Measurements from ENCODE around the gene KRTAP4-11. TPM values are rescaled to one million over a fixed set of nuclear protein-coding genes. Genes with fewer than 3 reads are reported as not detected.
"Not testable (repeated sequence)": the region's sequence is repeated elsewhere in the genome, so short reads cannot be mapped to it uniquely, and the experiment has no call there.

KRTAP4-11 gene
- total RNA-seq, 6 experiments from 2014 or later, result not detected

DNA sequence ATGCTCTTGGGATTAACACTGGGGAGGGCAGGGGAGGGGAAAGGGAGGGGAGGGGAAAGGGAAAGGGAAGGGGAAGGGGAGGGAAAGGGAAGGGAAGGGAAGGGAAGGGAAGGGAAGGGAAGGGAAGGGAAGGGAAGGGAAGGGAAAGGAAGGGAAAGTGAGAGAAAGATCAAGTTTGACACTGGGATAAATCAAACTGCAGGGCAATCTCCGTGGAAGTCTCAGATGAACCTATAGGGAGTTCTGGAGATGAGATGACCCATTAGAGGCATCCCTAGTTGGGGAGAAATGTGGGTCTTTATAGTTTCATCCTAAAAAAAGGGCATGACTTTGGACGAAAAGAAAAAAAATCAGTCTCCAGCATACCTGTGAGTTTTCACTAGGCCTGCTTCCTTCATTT is 3.6 kb upstream of the KRTAP4-11 start:
- H3K27me3 Mint-ChIP-seq (ENCODE audit: insufficient read depth), result no peaks in the 10 kb centered on the region
- H3K27ac Mint-ChIP-seq, result peak overlapping the region; percentile 76
- no peak overlapping the region for H3K4me3 Mint-ChIP-seq
- peaks cover 78% of the 10 kb centered on the region for H3K4me1 Mint-ChIP-seq (ENCODE audit: low read depth)
- H3K9me3 Mint-ChIP-seq, result peaks cover 8% of the 10 kb centered on the region
- TF ChIP-seq, protein P1, sequence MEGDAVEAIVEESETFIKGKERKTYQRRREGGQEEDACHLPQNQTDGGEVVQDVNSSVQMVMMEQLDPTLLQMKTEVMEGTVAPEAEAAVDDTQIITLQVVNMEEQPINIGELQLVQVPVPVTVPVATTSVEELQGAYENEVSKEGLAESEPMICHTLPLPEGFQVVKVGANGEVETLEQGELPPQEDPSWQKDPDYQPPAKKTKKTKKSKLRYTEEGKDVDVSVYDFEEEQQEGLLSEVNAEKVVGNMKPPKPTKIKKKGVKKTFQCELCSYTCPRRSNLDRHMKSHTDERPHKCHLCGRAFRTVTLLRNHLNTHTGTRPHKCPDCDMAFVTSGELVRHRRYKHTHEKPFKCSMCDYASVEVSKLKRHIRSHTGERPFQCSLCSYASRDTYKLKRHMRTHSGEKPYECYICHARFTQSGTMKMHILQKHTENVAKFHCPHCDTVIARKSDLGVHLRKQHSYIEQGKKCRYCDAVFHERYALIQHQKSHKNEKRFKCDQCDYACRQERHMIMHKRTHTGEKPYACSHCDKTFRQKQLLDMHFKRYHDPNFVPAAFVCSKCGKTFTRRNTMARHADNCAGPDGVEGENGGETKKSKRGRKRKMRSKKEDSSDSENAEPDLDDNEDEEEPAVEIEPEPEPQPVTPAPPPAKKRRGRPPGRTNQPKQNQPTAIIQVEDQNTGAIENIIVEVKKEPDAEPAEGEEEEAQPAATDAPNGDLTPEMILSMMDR (IDR thresholded peaks at IDR 0.05), result no peak
- H3K36me3 Mint-ChIP-seq (ENCODE audit: low read depth), result peaks cover 26% of the 10 kb centered on the region
- DNase-seq, result no peak

DNA sequence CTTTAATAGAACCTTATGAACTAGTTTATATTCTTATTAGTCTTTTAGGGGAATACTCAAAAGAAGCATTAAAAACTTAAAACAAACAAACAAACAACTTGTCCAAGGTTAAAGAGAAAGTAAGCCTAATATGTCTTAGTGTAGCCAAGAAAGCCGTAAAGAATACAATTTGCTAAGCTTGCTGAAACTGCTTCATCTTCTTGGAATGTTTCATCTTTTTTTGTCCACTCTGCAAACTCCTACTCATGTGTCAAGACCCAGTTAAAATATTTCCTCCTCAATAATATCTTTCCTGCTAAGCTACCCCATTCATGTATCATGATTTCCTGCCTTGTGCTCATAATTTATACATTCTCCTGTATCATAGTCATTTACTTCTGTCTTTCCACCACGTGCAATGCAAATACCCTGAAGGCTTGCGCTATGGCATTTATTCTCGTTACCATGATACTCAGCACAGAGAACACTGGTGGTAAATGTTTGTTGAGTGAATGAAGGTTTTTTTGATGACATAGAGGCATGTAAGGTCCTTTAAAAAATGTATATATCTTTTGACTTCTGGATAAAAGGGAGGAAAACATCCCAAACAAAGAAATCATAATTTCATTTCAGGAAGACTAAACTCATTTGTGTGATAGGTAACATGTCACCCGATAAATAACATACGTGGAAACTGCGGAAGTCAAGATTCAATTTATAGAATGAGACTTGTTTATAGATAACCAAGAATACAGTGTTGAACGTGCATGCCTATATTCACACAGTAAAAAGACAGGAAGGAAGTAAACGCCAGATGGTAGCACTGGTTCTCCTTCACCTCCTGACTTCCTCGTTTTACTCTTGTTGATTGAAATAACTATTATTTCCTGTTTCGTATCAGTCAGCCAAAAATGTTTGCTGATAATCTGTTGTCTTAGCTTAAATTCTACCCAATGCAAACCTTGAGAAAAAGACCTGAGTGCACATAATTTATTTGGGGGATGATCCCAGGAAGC is 1.8 kb upstream of the KRTAP4-11 start:
- Mint-ChIP-seq H3K4me1 (ENCODE audit: low read depth) (peaks cover 91% of the 10 kb centered on the region), H3K36me3 (ENCODE audit: low read depth) (peaks cover 20% of the 10 kb centered on the region), H3K4me3 (peak overlapping the region; percentile 35; the same call in 1 of the 2 replicates), H3K27ac (peak overlapping the region; percentile 85)
- DNase-seq, result peak; percentile 90
- H3K27me3 Mint-ChIP-seq (ENCODE audit: insufficient read depth); H3K9me3 Mint-ChIP-seq: not testable (repeated sequence)

DNA sequence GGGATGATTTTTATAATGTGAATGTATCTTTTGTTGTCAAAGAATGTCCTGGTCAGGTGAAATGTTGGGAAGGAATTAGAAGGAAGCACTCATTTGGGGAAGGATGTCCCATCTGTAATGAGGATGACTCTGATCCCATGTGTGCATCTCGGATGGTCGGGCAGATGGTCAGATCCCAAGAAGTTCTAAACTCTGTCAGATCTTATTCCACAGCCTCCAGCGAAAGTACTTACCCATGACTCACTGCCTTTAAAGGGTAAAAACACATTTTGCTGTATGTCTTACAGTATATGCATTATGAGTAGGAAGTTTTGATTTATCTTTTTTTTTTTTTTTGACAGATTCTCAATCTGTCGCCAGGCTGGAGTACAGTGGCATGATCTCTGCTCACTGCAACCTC is 548 bp upstream of the KRTAP4-11 start:
- H3K4me3 Mint-ChIP-seq, result peak overlapping the region; percentile 17
- H3K9me3 Mint-ChIP-seq, result peaks cover 8% of the 10 kb centered on the region
- peak overlapping the region; percentile 77 for H3K27ac Mint-ChIP-seq
- no peaks in the 10 kb centered on the region for H3K27me3 Mint-ChIP-seq (ENCODE audit: insufficient read depth)
- H3K36me3 Mint-ChIP-seq (ENCODE audit: low read depth), result peaks cover 20% of the 10 kb centered on the region
- DNase-seq, result peak; percentile 59
- peaks cover 83% of the 10 kb centered on the region for H3K4me1 Mint-ChIP-seq (ENCODE audit: low read depth)
- TF ChIP-seq, protein P1 (IDR thresholded peaks at IDR 0.05), result no peak

DNA sequence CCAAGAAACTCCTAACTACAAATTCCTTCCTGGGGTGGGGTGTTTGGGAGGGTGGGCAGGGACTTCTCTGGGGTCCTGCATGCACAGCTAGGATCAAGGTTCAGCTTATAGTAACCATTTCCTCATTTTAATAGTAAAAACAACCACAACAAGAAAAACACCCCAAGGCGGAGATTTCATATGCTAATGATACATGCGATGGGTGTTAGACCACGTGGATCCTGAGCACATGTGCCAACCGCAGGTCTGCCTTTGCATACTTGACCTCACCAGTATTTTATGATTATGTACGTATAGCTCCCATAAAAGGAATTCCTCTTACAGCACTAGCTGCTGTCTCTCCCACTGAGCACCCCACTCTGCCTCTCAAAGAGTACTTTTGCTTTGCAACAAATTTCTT is 1.9 kb downstream of the KRTAP4-11 start:
- Mint-ChIP-seq H3K9me3 (peaks cover 14% of the 10 kb centered on the region), H3K36me3 (ENCODE audit: low read depth) (peaks cover 21% of the 10 kb centered on the region), H3K4me3 (no peak overlapping the region; the same call in 1 of the 2 replicates), H3K4me1 (ENCODE audit: low read depth) (peaks cover 65% of the 10 kb centered on the region), H3K27ac (peak overlapping the region; percentile 67; the same call in 1 of the 2 replicates), H3K27me3 (ENCODE audit: insufficient read depth) (no peaks in the 10 kb centered on the region)
- TF ChIP-seq, protein P1 (IDR thresholded peaks at IDR 0.05), result no peak
- DNase-seq, result peak; percentile 68

DNA sequence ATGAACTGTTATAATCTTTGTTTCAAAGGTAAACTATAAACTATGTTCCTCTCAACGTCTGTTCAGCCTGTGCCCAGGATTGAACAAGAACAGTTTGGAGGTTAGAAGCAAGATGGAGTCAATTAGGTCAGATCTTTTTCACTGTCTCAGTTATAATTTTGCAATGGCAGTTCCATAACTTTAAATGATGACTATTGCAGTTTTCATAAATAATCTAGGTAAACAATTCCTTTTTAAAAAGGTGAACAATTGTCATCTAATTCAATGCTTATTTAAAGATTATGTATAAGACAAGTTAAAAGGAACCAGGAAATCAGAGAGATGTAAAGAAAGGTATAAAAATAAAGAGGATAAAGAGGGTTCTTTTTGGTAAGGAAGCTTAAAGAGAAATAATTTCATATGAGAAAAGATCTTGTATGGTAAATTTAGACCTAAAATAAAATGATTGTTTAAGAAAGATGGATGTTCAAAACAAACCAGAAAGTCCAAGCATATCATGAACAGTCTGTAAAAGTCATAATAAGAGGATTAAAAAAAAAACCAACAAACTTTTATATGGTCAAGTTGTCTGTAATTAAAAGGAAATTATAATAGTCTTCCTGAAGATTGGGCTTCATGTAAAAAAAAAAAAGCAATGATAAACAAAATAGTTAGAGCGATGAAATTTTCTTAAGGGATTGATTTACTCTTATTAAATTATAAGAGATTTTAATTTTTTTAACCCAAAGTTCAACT is 6.9 kb downstream of the KRTAP4-11 start:
- Mint-ChIP-seq H3K36me3 (ENCODE audit: low read depth) (peaks cover 53% of the 10 kb centered on the region), H3K27me3 (ENCODE audit: insufficient read depth) (no peaks in the 10 kb centered on the region), H3K9me3 (peaks cover 28% of the 10 kb centered on the region), H3K4me3 (peak overlapping the region; percentile 76; the same call in 1 of the 2 replicates), H3K4me1 (ENCODE audit: low read depth) (peaks cover 46% of the 10 kb centered on the region), H3K27ac (peak overlapping the region; percentile 72; the same call in 1 of the 2 replicates)
- TF ChIP-seq, protein P1 (IDR thresholded peaks at IDR 0.05), result no peak
- no peak for DNase-seq

DNA sequence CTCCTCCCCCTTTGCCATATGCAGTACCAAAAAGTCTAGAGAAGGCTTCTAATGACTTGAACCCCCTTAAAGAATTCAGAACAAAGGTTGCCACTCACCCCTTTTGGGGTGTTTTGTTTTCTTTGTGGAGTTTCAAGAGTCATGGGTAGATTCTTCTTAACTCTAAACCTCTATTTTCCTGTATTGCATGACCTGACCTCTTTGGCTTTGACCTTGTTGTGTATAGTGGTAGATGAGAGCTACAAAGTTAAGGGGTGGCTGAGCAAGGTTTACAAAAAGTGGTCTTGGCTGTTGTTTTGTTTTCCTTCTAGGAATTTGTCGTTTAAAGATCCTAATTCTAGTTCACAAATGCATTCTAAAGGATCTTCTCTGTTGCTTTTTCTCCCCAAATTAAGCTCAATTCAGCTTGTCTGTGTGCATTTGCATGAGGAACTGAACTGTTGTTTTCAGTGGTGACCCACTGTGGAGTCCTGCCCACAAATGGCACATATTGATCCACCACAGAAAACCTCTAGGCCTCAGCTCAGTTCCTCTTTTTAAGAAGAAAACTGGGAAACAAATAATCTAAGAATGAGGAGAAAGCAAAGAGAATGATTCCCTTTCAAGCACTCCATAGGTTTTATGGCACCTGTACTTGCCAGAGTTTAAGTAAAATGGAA is 9.3 kb downstream of the KRTAP4-11 start:
- Mint-ChIP-seq H3K4me3 (peak overlapping the region; percentile 70), H3K4me1 (ENCODE audit: low read depth) (peaks cover 50% of the 10 kb centered on the region), H3K36me3 (ENCODE audit: low read depth) (peaks cover 58% of the 10 kb centered on the region), H3K27ac (peak overlapping the region; percentile 67; the same call in 1 of the 2 replicates), H3K9me3 (peaks cover 28% of the 10 kb centered on the region)
- not testable (repeated sequence) for H3K27me3 Mint-ChIP-seq (ENCODE audit: insufficient read depth); DNase-seq

All from HFFc6 (cell line).